CD14-positive monocyte (primary cell): Measurements from ENCODE around the gene UGT1A8. TPM values are rescaled to one million over a fixed set of nuclear protein-coding genes. Genes with fewer than 3 reads are reported as not detected.
A peak's percentile ranks its signal among the peaks of the same experiment; 100 is the strongest.

Experiments used
- DNase-seq, 3 donors: peaks; one replicate each; pipeline ENCODE4 v3.0.0-alpha.2; 2011 to 2022
- H2AFZ ChIP-seq: 2 replicates; pipeline ENCODE4 v1.6.0; 2012; ENCODE audit warnings: mild to moderate bottlenecking, low read depth, low read length, inconsistent platforms; ENCODE audit not compliant: insufficient read depth, poor library complexity, severe bottlenecking
- H3K27ac ChIP-seq, 2 donors: 1 replicate in 1 of 2; 2 replicates in 1 of 2; pipeline ENCODE4 v1.5.1; 2012 to 2013; ENCODE audit warnings: low read length in 2 of 2, control low read depth in 1 of 2, inconsistent platforms in 1 of 2, low read depth in 1 of 2, mild to moderate bottlenecking in 1 of 2
- H3K27me3 ChIP-seq, 2 donors: one replicate each; pipeline versions ENCODE4 v1.6.0 to v1.6.1; 2011 to 2013; ENCODE audit warnings: low read length in 2 of 2; ENCODE audit not compliant: control insufficient read depth in 2 of 2, insufficient read depth in 2 of 2
- H3K36me3 ChIP-seq, 2 donors: replicated peaks in 1 of 2; 1 replicate in 1 of 2; 2 replicates in 1 of 2; pipeline versions ENCODE4 v1.5.1 to v1.6.1; 2012 to 2013; ENCODE audit warnings: low read length in 2 of 2, control low read depth in 1 of 2, inconsistent platforms in 1 of 2, mild to moderate bottlenecking in 1 of 2; ENCODE audit not compliant: insufficient read depth in 2 of 2, control insufficient read depth in 1 of 2
- H3K4me1 ChIP-seq, 2 donors: 1 replicate in 1 of 2; 2 replicates in 1 of 2; pipeline versions ENCODE4 v1.5.1 to v1.6.1; 2012 to 2013; ENCODE audit warnings: low read length in 2 of 2, control low read depth in 1 of 2, inconsistent platforms in 1 of 2, mild to moderate bottlenecking in 1 of 2, moderate library complexity in 1 of 2; ENCODE audit not compliant: insufficient read depth in 2 of 2, control insufficient read depth in 1 of 2
- H3K4me2 ChIP-seq: replicated peaks from 2 replicates; pipeline ENCODE3; 2012; ENCODE audit warnings: low read length, moderate library complexity, mild to moderate bottlenecking; ENCODE audit not compliant: poor library complexity, severe bottlenecking; ENCODE audit errors: extremely low read depth
- H3K4me3 ChIP-seq, 3 experiments: fragments of 200-600 bp in 1 of 3; sonication (generic) in 1 of 3; replicated peaks in 1 of 3; 1 replicate in 2 of 3; 2 replicates in 1 of 3; pipeline ENCODE4 v1.5.1; 2011 to 2013; ENCODE audit warnings: low read length in 3 of 3, mild to moderate bottlenecking in 3 of 3, control low read depth in 2 of 3, low read depth in 2 of 3, inconsistent platforms in 1 of 3, moderate library complexity in 1 of 3
- H3K79me2 ChIP-seq: 2 replicates; pipeline ENCODE4 v1.6.0; 2012; ENCODE audit warnings: mild to moderate bottlenecking, control low read depth, inconsistent platforms, low read length, moderate library complexity; ENCODE audit not compliant: insufficient read depth
- H3K9ac ChIP-seq: 2 replicates; pipeline ENCODE4 v1.6.0; 2017; ENCODE audit warnings: low read length, mild to moderate bottlenecking; ENCODE audit not compliant: insufficient read depth, poor library complexity, severe bottlenecking
- H3K9me3 ChIP-seq, 2 donors: replicated peaks in 1 of 2; 1 replicate in 1 of 2; 2 replicates in 1 of 2; pipeline versions ENCODE4 v1.5.1 to v1.6.1; 2012 to 2013; ENCODE audit warnings: low read length in 2 of 2, control low read depth in 1 of 2; ENCODE audit not compliant: control insufficient read depth in 1 of 2, insufficient read depth in 1 of 2
- H4K20me1 ChIP-seq: 2 replicates; pipeline ENCODE4 v1.6.0; 2012; ENCODE audit warnings: mild to moderate bottlenecking, low read length, control low read depth, moderate library complexity; ENCODE audit not compliant: insufficient read depth
- H3K27ac Mint-ChIP-seq, 7 donors: one replicate each; pipeline ENCODE4 v1.8.0; 2020; ENCODE audit warnings: mild to moderate bottlenecking in 7 of 7, mixed read lengths in 7 of 7, moderate library complexity in 6 of 7, inconsistent platforms in 2 of 7
- H3K27me3 Mint-ChIP-seq, 3 donors: one replicate each; pipeline ENCODE4 v1.8.0; 2021 to 2022; ENCODE audit warnings: low read depth in 3 of 3, mild to moderate bottlenecking in 3 of 3, mixed read lengths in 3 of 3, moderate library complexity in 3 of 3, inconsistent platforms in 1 of 3
- H3K36me3 Mint-ChIP-seq, 2 donors: one replicate each; pipeline ENCODE4 v1.8.0; 2020; ENCODE audit warnings: mixed read lengths in 2 of 2, inconsistent platforms in 1 of 2, mild to moderate bottlenecking in 1 of 2
- H3K4me1 Mint-ChIP-seq: one replicate; pipeline ENCODE4 v1.8.0; 2020; ENCODE audit warnings: mild to moderate bottlenecking, mixed read lengths
- H3K4me3 Mint-ChIP-seq, 2 donors: one replicate each; pipeline ENCODE4 v1.8.0; 2020; ENCODE audit warnings: mild to moderate bottlenecking in 2 of 2, mixed read lengths in 2 of 2, moderate library complexity in 1 of 2
- H3K9me3 Mint-ChIP-seq, 7 donors: one replicate each; pipeline ENCODE4 v1.8.0; 2020 to 2022; ENCODE audit warnings: mixed read lengths in 7 of 7, mild to moderate bottlenecking in 6 of 7, moderate library complexity in 6 of 7, inconsistent platforms in 2 of 7
- CTCF ChIP-seq: fragments of 200-600 bp; IDR thresholded peaks from one replicate; pipeline ENCODE4 v1.8.0; 2022; ENCODE audit warnings: antibody characterized with exemption, mild to moderate bottlenecking
- WGBS: methylation state at CpG from one replicate; pipeline ENCODE4 v1.1.5; 2013; ENCODE audit warnings: missing lambda C conversion rate; ENCODE audit not compliant: insufficient coverage; 5-methylcytosine and 5-hydroxymethylcytosine counted together
- intact Hi-C, 2 donors: fragments of 100-400 bp; cut with micrococcal nuclease; formaldehyde crosslinking; loops; one replicate each; pipeline versions ENCODE4 v1.15.0 to v1.15.1; 2023
- polyA plus RNA-seq, 3 donors: library from polyadenylated mRNA; depleted of rRNA in 1 of 3; unstranded in 2 of 3; stranded (reverse) in 1 of 3; fragments of 300-500 nt in 2 of 3; fragments of >200 nt in 1 of 3; fragmentation: Illumina TruSeq in 2 of 3; gene quantifications; 1 replicate in 2 of 3; 2 replicates in 1 of 3; pipeline ENCODE4 v1.2.3, GENCODE V29; 2012 to 2021

The UGT1A8 gene
- polyA plus RNA-seq, 3 donors: not detected

- Histone ChIP-seq H3K4me3 (no peak overlapping the region), H2AFZ (no peak overlapping the region), H3K9ac (no peak overlapping the region), H4K20me1 (no peaks in the 10 kb centered on the region), H3K4me2 (no peak overlapping the region), H3K36me3 (no peaks in the 10 kb centered on the region), H3K9me3 (no peaks in the 10 kb centered on the region), H3K4me1 (no peaks in the 10 kb centered on the region), H3K79me2 (no peaks in the 10 kb centered on the region), H3K27me3 (no peaks in the 10 kb centered on the region), H3K27ac (no peak overlapping the region)
- H3K9me3 Mint-ChIP-seq: peaks cover 0 to 3% (median 0%) of the 10 kb centered on the region in 7 donors
- peak overlapping the region in 1 of 7 donors; percentile 55 for H3K27ac Mint-ChIP-seq
- H3K27me3 Mint-ChIP-seq: peaks cover 3 to 10% (median 8%) of the 10 kb centered on the region in 3 donors
- DNase-seq: no peak
- 90% methylated on average over 6 of the region's 7 CpGs for WGBS
- intact Hi-C loops: no loop called here
- no peaks in the 10 kb centered on the region for H3K36me3 Mint-ChIP-seq
- no peak for TF ChIP-seq CTCF
- no peaks in the 10 kb centered on the region for H3K4me1 Mint-ChIP-seq
- no peak overlapping the region for H3K4me3 Mint-ChIP-seq
Observed at GRCh38 chr2:233800208-233800607, 182.8 kb downstream of the UGT1A8 start.

GRCh38 chr2:233801357-233802131 is 184.1 kb downstream of the UGT1A8 start:
- intact Hi-C loops: no loop called here
- no peak overlapping the region for H3K4me3 ChIP-seq
- H3K36me3 ChIP-seq: no peaks in the 10 kb centered on the region
- no peaks in the 10 kb centered on the region for H3K36me3 Mint-ChIP-seq
- H3K9me3 Mint-ChIP-seq: peaks cover 0 to 3% (median 0%) of the 10 kb centered on the region in 7 donors
- peak overlapping the region in 1 of 7 donors; percentile 72 for H3K27ac Mint-ChIP-seq
- no peaks in the 10 kb centered on the region for H4K20me1 ChIP-seq
- H3K9me3 ChIP-seq: no peaks in the 10 kb centered on the region
- H2AFZ ChIP-seq: no peak overlapping the region
- TF ChIP-seq CTCF: no peak
- H3K27ac ChIP-seq: no peak overlapping the region
- 100% methylated on average over 3 of the region's 9 CpGs for WGBS
- H3K4me1 Mint-ChIP-seq: no peaks in the 10 kb centered on the region
- H3K4me2 ChIP-seq: no peak overlapping the region
- no peak for DNase-seq
- no peaks in the 10 kb centered on the region for H3K4me1 ChIP-seq
- H3K4me3 Mint-ChIP-seq: no peak overlapping the region
- no peaks in the 10 kb centered on the region for H3K79me2 ChIP-seq
- peaks cover 3 to 10% (median 8%) of the 10 kb centered on the region in 3 donors for H3K27me3 Mint-ChIP-seq
- no peak overlapping the region for H3K9ac ChIP-seq
- H3K27me3 ChIP-seq: no peaks in the 10 kb centered on the region
